Right lobe of liver (tissue), 4 donors: ENCODE measurements around the gene FBXO2.

Experiments used
- CTCF ChIP-seq, 4 donors: fragments of 200-600 bp in 3 of 4; fragments of 450-650 bp in 1 of 4; IDR thresholded peaks; one replicate each; pipeline versions ENCODE4 v1.5.1 to v1.8.0; 2016 to 2022; ENCODE audit warnings: antibody characterized with exemption in 4 of 4, mild to moderate bottlenecking in 2 of 4
- POLR2A ChIP-seq: fragments of 450-650 bp; IDR thresholded peaks from one replicate; pipeline ENCODE4 v1.6.1; 2017; ENCODE audit warnings: antibody characterized with exemption, mild to moderate bottlenecking
- donor health status: DM: no; HTN: no; CAD: no.
- donor health status: DM: no; HTN: no; CAD: no.
- donor health status: DM: no; HTN: yes; CAD: no.

GRCh38 chr1:11691928-11692711, 37.9 kb upstream of the FBXO2 start:
- TF ChIP-seq CTCF (IDR thresholded peaks at IDR 0.05) (no peak), POLR2A (no peak)
